HepG2 (cell line): Measurements from ENCODE around the gene CCDC180. TPM values are rescaled to one million over a fixed set of nuclear protein-coding genes. Genes with fewer than 3 reads are reported as not detected.

Experiments used
- ATAC-seq: fragments of 200-7000 bp; cut with Tn5 transposase; 3 replicates; pipeline ENCODE4 v1.9.1; 2020; ENCODE audit warnings: mild to moderate bottlenecking, moderate library complexity
- BruUV-seq: library from RNA; stranded (reverse); fragments of 400-500 nt; replicated peaks from 2 replicates; lab custom pipeline; 2021; lab: Mats Ljungman, UMichigan
- CTCF ChIA-PET: fragments of 300-600 bp; formaldehyde crosslinking; extraction: SDS; loops from one replicate; lab custom pipeline; 2021; ENCODE audit warnings: low total read pairs, inconsistent platforms, low intra/inter-chr PET ratio; lab: Yijun Ruan, JAX
- POLR2A ChIA-PET: fragments of 350-600 bp; sonication (Branson Sonifier 250); formaldehyde crosslinking; loops from one replicate; lab custom pipeline; 2020; ENCODE audit warnings: antibody characterized with exemption, inconsistent platforms; lab: Yijun Ruan, JAX
- DNase-seq: peaks from one replicate; pipeline ENCODE4 v3.0.0-alpha.2; 2015; ENCODE audit warnings: low spot score
- FAIRE-seq: peaks from 3 replicates; lab custom pipeline; 2011; peaks lifted over from hg19 to GRCh38; lab: Jason Lieb, UNC
- H2AFZ ChIP-seq: one replicate; pipeline ENCODE4 v1.6.1; 2011; ENCODE audit warnings: low read length, inconsistent platforms
- H3K27ac ChIP-seq: fragments of 300-600 bp; 3 replicates; pipeline ENCODE4 v1.8.0; 2011; ENCODE audit warnings: mixed run types, mild to moderate bottlenecking, mixed read lengths, low read length, inconsistent platforms; ENCODE audit not compliant: insufficient read depth; ENCODE audit errors: extremely low read length
- H3K27me3 ChIP-seq, 2 experiments: fragments of 200-600 bp in 1 of 2; 2 replicates in 1 of 2; 3 replicates in 1 of 2; pipeline versions ENCODE4 v1.6.0 to v1.8.0; 2011; ENCODE audit warnings: low read length in 2 of 2, mild to moderate bottlenecking in 2 of 2, moderate library complexity in 2 of 2, inconsistent platforms in 1 of 2; ENCODE audit not compliant: insufficient read depth in 2 of 2, control insufficient read depth in 1 of 2
- H3K36me3 ChIP-seq, 2 experiments: fragments of 200-600 bp in 1 of 2; replicated peaks in 1 of 2; 2 replicates in 1 of 2; 3 replicates in 1 of 2; pipeline versions ENCODE4 v1.5.1 to v1.8.0; 2011; ENCODE audit warnings: low read length in 2 of 2, inconsistent platforms in 1 of 2; ENCODE audit not compliant: insufficient read depth in 2 of 2, control insufficient read depth in 1 of 2
- H3K4me1 ChIP-seq: 2 replicates; pipeline ENCODE4 v1.5.1; 2012; ENCODE audit warnings: low read length, inconsistent platforms; ENCODE audit not compliant: insufficient read depth
- H3K4me2 ChIP-seq: 2 replicates; pipeline ENCODE4 v1.6.0; 2011; ENCODE audit warnings: low read depth, low read length, inconsistent platforms
- H3K4me3 ChIP-seq, 3 experiments: fragments of 200-600 bp in 1 of 3; sonication (generic), shearing (Covaris generic) in 1 of 3; replicated peaks in 1 of 3; 2 replicates each; pipeline ENCODE4 v1.5.1; 2011 to 2016; ENCODE audit warnings: low read length in 3 of 3, inconsistent platforms in 2 of 3, low read depth in 2 of 3, mild to moderate bottlenecking in 2 of 3, control low read depth in 1 of 3, mixed read lengths in 1 of 3; ENCODE audit not compliant: insufficient read depth in 1 of 3
- H3K79me2 ChIP-seq: one replicate; pipeline ENCODE4 v1.6.1; 2011; ENCODE audit warnings: low read length, inconsistent platforms; ENCODE audit not compliant: insufficient read depth
- H3K9ac ChIP-seq: 2 replicates; pipeline ENCODE4 v1.6.0; 2011; ENCODE audit warnings: mild to moderate bottlenecking, low read depth, low read length, inconsistent platforms; ENCODE audit not compliant: insufficient read depth
- H3K9me3 ChIP-seq: 2 replicates; pipeline ENCODE4 v1.5.1; 2012; ENCODE audit warnings: mild to moderate bottlenecking, low read length
- H4K20me1 ChIP-seq: 2 replicates; pipeline ENCODE4 v1.6.0; 2011; ENCODE audit warnings: inconsistent platforms, mild to moderate bottlenecking, low read length, moderate library complexity; ENCODE audit not compliant: insufficient read depth
- CREBL2 ChIP-seq: sonication (generic); formaldehyde crosslinking; IDR thresholded peaks from 2 replicates; pipeline ENCODE4 v1.8.1; 2023; ENCODE audit warnings: missing genetic modification reagents, mild to moderate bottlenecking, borderline replicate concordance
- DDIT3 ChIP-seq: sonication (generic); formaldehyde crosslinking; IDR thresholded peaks from 2 replicates; pipeline ENCODE4 v1.4.0; 2020; ENCODE audit warnings: mild to moderate bottlenecking, missing genetic modification reagents
- ELK4 ChIP-seq: sonication (generic); formaldehyde crosslinking; IDR thresholded peaks from 2 replicates; pipeline ENCODE4 v1.9.0; 2021; ENCODE audit warnings: missing genetic modification reagents, borderline replicate concordance
- HIC2 ChIP-seq: sonication (generic); formaldehyde crosslinking; IDR thresholded peaks from 2 replicates; pipeline ENCODE4 v1.9.0; 2022; ENCODE audit warnings: low read depth, missing genetic modification reagents
- TBX3 ChIP-seq: fragments of 450-650 bp; IDR thresholded peaks from 2 replicates; pipeline ENCODE4 v1.6.1; 2017; ENCODE audit warnings: antibody characterized with exemption, mild to moderate bottlenecking, inconsistent platforms, borderline replicate concordance
- THAP8 ChIP-seq: sonication (generic); formaldehyde crosslinking; IDR thresholded peaks from 2 replicates; pipeline ENCODE4 v1.5.1; 2020; ENCODE audit warnings: missing genetic modification reagents, mild to moderate bottlenecking, borderline replicate concordance
- ZNF281 ChIP-seq: sonication (generic); formaldehyde crosslinking; IDR thresholded peaks from 2 replicates; pipeline ENCODE4 v1.4.0; 2020; ENCODE audit warnings: missing genetic modification reagents, borderline replicate concordance
- ZNF292 ChIP-seq: sonication (generic); formaldehyde crosslinking; IDR thresholded peaks from 2 replicates; pipeline ENCODE4 v1.8.1; 2022; ENCODE audit warnings: mild to moderate bottlenecking, low read depth, missing genetic modification reagents, borderline replicate concordance
- ZSCAN31 ChIP-seq: sonication (generic); formaldehyde crosslinking; IDR thresholded peaks from 2 replicates; pipeline ENCODE4 v1.5.0; 2020; ENCODE audit warnings: low read depth, mild to moderate bottlenecking, missing genetic modification reagents
- WGBS: methylation state at CpG from one replicate; pipeline ENCODE4 v1.1.6; 2017; ENCODE audit warnings: low lambda C conversion rate; 5-methylcytosine and 5-hydroxymethylcytosine counted together
- in situ Hi-C: cut with HindIII; loops from 2 replicates; pipeline ENCODE4 v1.10.0; 2017; ENCODE audit warnings: low pct_unique_long_range_greater_than_20kb; ENCODE audit not compliant: extremely low pct_ligation_motif_present
- intact Hi-C: fragments of 100-400 bp; cut with micrococcal nuclease; formaldehyde crosslinking; loops from one replicate; pipeline ENCODE4 v1.10.0; 2022; ENCODE audit not compliant: unreplicated experiment
- polyA plus RNA-seq, 8 experiments: library from polyadenylated mRNA; depleted of rRNA in 3 of 8; stranded (reverse) in 7 of 8; unstranded in 1 of 8; fragments of >200 nt; fragmentation: Illumina TruSeq in 4 of 8; extraction: Trizol in 4 of 8; gene quantifications; 2 replicates each; pipeline versions ENCODE4 v1.2.1 to v1.2.3, GENCODE V29; 2011 to 2016; ENCODE audit warnings: low read depth in 4 of 8, missing spikeins in 1 of 8, mixed read lengths in 1 of 8; ENCODE audit not compliant: insufficient read depth in 1 of 8
- total RNA-seq, 5 experiments: library from RNA; depleted of rRNA; stranded (reverse); fragments of >200 nt; fragmentation: Illumina TruSeq; extraction: Trizol; gene quantifications; 2 replicates each; pipeline ENCODE4 v1.2.3, GENCODE V29; 2016; ENCODE audit warnings: low read depth in 1 of 5

CCDC180 gene
- total and polyA plus RNA-seq, 2 of the 13 experiments (the other 11 are each of a cell fraction or from before 2014, with no cell fraction given) = 2.2 to 2.5 TPM

- Histone ChIP-seq H3K4me3 (no peak overlapping the region), H3K9me3 (no peaks in the 10 kb centered on the region), H3K27me3 (no peaks in the 10 kb centered on the region), H2AFZ (no peak overlapping the region), H3K27ac (no peak overlapping the region), H3K4me2 (no peak overlapping the region), H3K36me3 (no peaks in the 10 kb centered on the region), H3K9ac (no peak overlapping the region), H3K79me2 (no peaks in the 10 kb centered on the region), H4K20me1 (no peaks in the 10 kb centered on the region), H3K4me1 (no peaks in the 10 kb centered on the region)
- no peak for FAIRE-seq
- ChIA-PET POLR2A (no interaction called here), CTCF (no interaction called here)
- in situ Hi-C loops (no loop called here), intact Hi-C loops (no loop called here)
- ATAC-seq = no peak
- no TSS peak for BruUV-seq
- TF ChIP-seq CREBL2 = no peak
- WGBS = 84% methylated on average over 4 of the region's 4 CpGs
- no peak for DNase-seq
These were observed 35.4 kb upstream of the CCDC180 start for GRCh38 chr9:97272072-97272471.

- no TSS peak for BruUV-seq
- WGBS = 33% methylated on average over 1 of the region's 6 CpGs
- ATAC-seq (no peak), FAIRE-seq (no peak), DNase-seq (no peak)
- Histone ChIP-seq H2AFZ (no peak overlapping the region), H3K36me3 (peaks cover 0 to 9% of the 10 kb centered on the region in 2 experiments; a peak in 2 of 5 replicates), H3K4me1 (no peaks in the 10 kb centered on the region), H3K9ac (no peak overlapping the region), H3K4me2 (no peak overlapping the region), H3K79me2 (no peaks in the 10 kb centered on the region), H3K27me3 (no peaks in the 10 kb centered on the region), H3K9me3 (no peaks in the 10 kb centered on the region), H3K27ac (no peak overlapping the region), H3K4me3 (no peak overlapping the region), H4K20me1 (no peaks in the 10 kb centered on the region)
- in situ Hi-C loops (no loop called here), intact Hi-C loops (no loop called here)
- POLR2A ChIA-PET = no interaction called here
- CTCF ChIA-PET = no interaction called here
- no peak for TF ChIP-seq HIC2
- TF ChIP-seq ZNF292 = no peak
- no peak for TF ChIP-seq DDIT3 (CRISPR knock-in tag)
- no peak for TF ChIP-seq ELK4
- no peak for TF ChIP-seq ZNF281 (CRISPR knock-in tag)
- no peak for TF ChIP-seq THAP8
- no peak for TF ChIP-seq ZSCAN31 (CRISPR knock-in tag)
- no peak for TF ChIP-seq TBX3
These were observed 31.1 kb upstream of the CCDC180 start for GRCh38 chr9:97276310-97276852.
